Measurements from ENCODE around the gene NLGN1. TPM values are rescaled to one million over a fixed set of nuclear protein-coding genes. Genes with fewer than 3 reads are reported as not detected.

Gene NLGN1
- total RNA-seq, 2 donors from 2014 or later, result 1.3 to 2.4 TPM

GRCh38 chr3:173911446-173911845 is 513.9 kb downstream of the NLGN1 start:
- no peak for DNase-seq (ENCODE audit: low spot score)
- Histone ChIP-seq H3K27ac (no peak overlapping the region), H3K4me1 (peaks cover 0 to 5% of the 10 kb centered on the region in 2 donors), H3K4me3 (no peak overlapping the region), H3K36me3 (no peaks in the 10 kb centered on the region), H3K9me3 (no peaks in the 10 kb centered on the region), H3K27me3 (no peaks in the 10 kb centered on the region)
- no peak for TF ChIP-seq CTCF (IDR thresholded peaks at IDR 0.05)

DNA sequence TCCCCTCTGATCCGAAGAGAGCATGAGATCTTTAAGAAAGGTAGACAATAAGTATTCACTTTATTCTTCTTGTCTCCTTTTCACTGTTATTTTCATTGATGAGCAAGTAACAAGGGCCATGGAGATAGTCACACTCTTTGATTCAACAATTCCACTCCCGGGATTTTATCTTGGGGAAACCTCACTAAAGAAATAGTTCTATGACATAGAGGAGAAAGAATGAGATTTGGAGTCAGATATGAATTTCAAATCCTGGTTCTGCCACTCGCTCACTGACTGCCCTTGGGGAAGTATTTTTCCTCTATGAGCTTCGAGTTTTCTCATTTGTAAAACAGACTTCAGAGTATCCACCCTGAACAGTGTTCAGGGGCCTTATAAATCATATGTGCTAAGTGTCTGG is 514.6 kb downstream of the NLGN1 start:
- TF ChIP-seq CTCF (IDR thresholded peaks at IDR 0.05), result no peak
- H3K27me3 ChIP-seq, result no peaks in the 10 kb centered on the region
- peaks cover 0 to 5% of the 10 kb centered on the region in 2 donors for H3K4me1 ChIP-seq
- DNase-seq (ENCODE audit: low spot score), result no peak
- no peaks in the 10 kb centered on the region for H3K36me3 ChIP-seq
- H3K4me3 ChIP-seq, result no peak overlapping the region
- no peak overlapping the region for H3K27ac ChIP-seq
- H3K9me3 ChIP-seq, result no peaks in the 10 kb centered on the region

GRCh38 chr3:173913397-173913796 is 515.9 kb downstream of the NLGN1 start:
- Histone ChIP-seq H3K36me3 (no peaks in the 10 kb centered on the region), H3K27me3 (no peaks in the 10 kb centered on the region), H3K4me3 (no peak overlapping the region), H3K27ac (no peak overlapping the region), H3K9me3 (no peaks in the 10 kb centered on the region), H3K4me1 (peaks cover 0 to 5% of the 10 kb centered on the region in 2 donors)
- TF ChIP-seq CTCF (IDR thresholded peaks at IDR 0.05), result no peak
- DNase-seq (ENCODE audit: low spot score), result no peak

DNA sequence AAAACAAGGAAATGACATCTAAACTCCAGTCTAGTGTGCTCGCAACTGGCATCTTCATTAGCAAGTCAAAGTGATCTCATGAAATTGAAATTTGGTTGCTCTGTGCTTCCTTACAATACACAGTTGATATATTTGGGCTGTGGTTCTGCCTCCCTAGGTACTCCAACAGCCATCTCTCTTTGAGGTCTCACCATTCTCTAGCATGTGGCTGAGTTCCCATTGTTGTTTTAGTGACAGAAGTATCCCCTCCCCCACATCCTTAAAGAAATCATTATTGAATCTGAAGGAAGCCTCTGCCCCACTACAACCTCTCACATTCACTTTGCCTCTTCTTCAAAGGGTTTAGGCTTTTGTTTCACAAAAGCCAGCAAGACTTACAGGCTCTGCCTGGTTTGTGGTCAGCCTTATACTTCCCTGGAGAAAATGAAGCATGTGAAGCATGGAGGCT is 516.5 kb downstream of the NLGN1 start:
- Histone ChIP-seq H3K36me3 (no peaks in the 10 kb centered on the region), H3K27ac (no peak overlapping the region), H3K27me3 (no peaks in the 10 kb centered on the region), H3K4me1 (peaks cover 0 to 5% of the 10 kb centered on the region in 2 donors), H3K4me3 (no peak overlapping the region), H3K9me3 (no peaks in the 10 kb centered on the region)
- no peak for TF ChIP-seq CTCF (IDR thresholded peaks at IDR 0.05)
- no peak for DNase-seq (ENCODE audit: low spot score)

DNA sequence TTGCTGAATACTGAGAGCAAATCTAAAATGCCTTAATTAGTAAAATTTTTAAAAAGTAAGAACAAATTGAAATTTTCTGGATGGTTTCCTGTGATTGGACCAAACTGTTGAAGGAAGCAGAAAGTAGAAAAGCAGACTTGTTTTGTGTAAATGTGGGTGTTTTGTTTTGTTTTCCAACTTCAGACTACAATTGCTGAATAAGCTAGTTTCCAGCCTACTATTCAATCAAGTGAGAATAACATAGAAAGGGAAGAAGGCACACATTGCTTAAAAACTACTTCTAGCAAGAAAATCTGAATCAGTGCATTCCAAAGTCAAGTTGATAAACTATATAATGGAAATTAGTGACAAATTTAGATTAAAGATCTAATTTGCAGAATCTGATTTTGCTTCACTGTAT is 519.3 kb downstream of the NLGN1 start:
- TF ChIP-seq CTCF (IDR thresholded peaks at IDR 0.05), result no peak
- Histone ChIP-seq H3K4me3 (no peak overlapping the region), H3K36me3 (no peaks in the 10 kb centered on the region), H3K9me3 (no peaks in the 10 kb centered on the region), H3K4me1 (peaks cover 0 to 5% of the 10 kb centered on the region in 2 donors), H3K27ac (no peak overlapping the region), H3K27me3 (no peaks in the 10 kb centered on the region)
- DNase-seq (ENCODE audit: low spot score), result no peak

DNA sequence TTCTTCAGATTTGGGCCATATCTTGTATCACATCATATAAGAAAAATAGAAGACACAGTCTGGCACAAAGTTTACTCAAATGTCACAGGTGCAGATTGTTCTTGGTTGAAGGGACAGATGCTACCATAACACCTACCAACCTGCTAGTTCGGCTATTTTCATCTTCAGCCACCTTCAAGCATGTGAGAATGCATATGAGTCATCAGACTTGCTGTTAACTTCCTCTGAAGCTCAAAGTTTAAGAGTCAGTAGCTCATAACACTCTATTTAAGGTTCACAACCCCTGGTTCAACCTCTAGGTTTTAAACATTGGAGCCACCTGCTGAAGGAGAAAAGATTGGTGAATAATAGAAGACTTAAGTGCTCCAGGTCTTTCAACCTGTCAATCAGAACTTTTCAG is 522.8 kb downstream of the NLGN1 start:
- Histone ChIP-seq H3K36me3 (no peaks in the 10 kb centered on the region), H3K9me3 (no peaks in the 10 kb centered on the region), H3K27me3 (no peaks in the 10 kb centered on the region), H3K4me3 (no peak overlapping the region), H3K4me1 (no peaks in the 10 kb centered on the region), H3K27ac (no peak overlapping the region)
- no peak for TF ChIP-seq CTCF (IDR thresholded peaks at IDR 0.05)
- DNase-seq (ENCODE audit: low spot score), result no peak
